LNCaP clone FGC (cell line): ENCODE data around the gene SYNJ2.

Experiments used
- DNase-seq: peaks from one replicate; pipeline ENCODE4 v3.0.0-alpha.2; 2011; ENCODE audit warnings: low read depth
- H3K4me3 ChIP-seq: 2 replicates; pipeline ENCODE4 v1.5.1; 2011; ENCODE audit warnings: mild to moderate bottlenecking, low read depth, low read length, control low read depth
- CTCF ChIP-seq: IDR thresholded peaks from 2 replicates; pipeline ENCODE4 v1.5.1; 2012; ENCODE audit warnings: mild to moderate bottlenecking; ENCODE audit not compliant: control insufficient read depth, insufficient read depth; ENCODE audit errors: extremely low read depth

Gene SYNJ2

GRCh38 chr6:158051968-158052367, 70.3 kb downstream of the SYNJ2 start:
- no peak for TF ChIP-seq CTCF
- no peak for DNase-seq
- H3K4me3 ChIP-seq, result no peak overlapping the region

GRCh38 chr6:158053377-158054313, 72.0 kb downstream of the SYNJ2 start:
- no peak for TF ChIP-seq CTCF
- H3K4me3 ChIP-seq, result no peak overlapping the region
- DNase-seq, result no peak

GRCh38 chr6:158056355-158056754, 74.7 kb downstream of the SYNJ2 start:
- no peak for TF ChIP-seq CTCF
- H3K4me3 ChIP-seq, result no peak overlapping the region
- no peak for DNase-seq

GRCh38 chr6:158056804-158057203, 75.1 kb downstream of the SYNJ2 start:
- DNase-seq, result no peak
- H3K4me3 ChIP-seq, result no peak overlapping the region
- TF ChIP-seq CTCF, result no peak

- no peak overlapping the region for H3K4me3 ChIP-seq
- no peak for DNase-seq
- TF ChIP-seq CTCF, result no peak
Measured at GRCh38 chr6:158057213-158057987, 75.7 kb downstream of the SYNJ2 start.

- no peak overlapping the region for H3K4me3 ChIP-seq
- no peak for DNase-seq
- TF ChIP-seq CTCF, result no peak
Measured at GRCh38 chr6:158058171-158058651, 76.5 kb downstream of the SYNJ2 start.
